ENCODE measurements around the gene DYRK1B.

GRCh38 chr19:39865953-39866352 lies 32.0 kb upstream of the DYRK1B start:
- no peak for TF ChIP-seq CTCF (optimal IDR thresholded peaks at IDR 0.05 in 1 of 3, IDR thresholded peaks at IDR 0.05 in 1 of 3, conservative IDR thresholded peaks at IDR 0.05 in 1 of 3; ENCODE audit: extremely low read depth in 1 of 3, insufficient read depth in 2 of 3, low read length in 3 of 3)
- no peak for TF ChIP-seq EZH2 (IDR thresholded peaks at IDR 0.05; ENCODE audit: low read length)

All from keratinocyte (primary cell).